NCI-H526 treated with DMSO at 0.1 percent for 48 hours (cell line): Measurements from ENCODE around the gene PIK3AP1.
"Not testable (repeated sequence)": the region's sequence is repeated elsewhere in the genome, so short reads cannot be mapped to it uniquely, and the experiment has no call there.

Experiments
- DNase-seq: peaks from one replicate; lab custom pipeline; 2025; lab: John Stamatoyannopoulos, UW

Gene PIK3AP1

DNA sequence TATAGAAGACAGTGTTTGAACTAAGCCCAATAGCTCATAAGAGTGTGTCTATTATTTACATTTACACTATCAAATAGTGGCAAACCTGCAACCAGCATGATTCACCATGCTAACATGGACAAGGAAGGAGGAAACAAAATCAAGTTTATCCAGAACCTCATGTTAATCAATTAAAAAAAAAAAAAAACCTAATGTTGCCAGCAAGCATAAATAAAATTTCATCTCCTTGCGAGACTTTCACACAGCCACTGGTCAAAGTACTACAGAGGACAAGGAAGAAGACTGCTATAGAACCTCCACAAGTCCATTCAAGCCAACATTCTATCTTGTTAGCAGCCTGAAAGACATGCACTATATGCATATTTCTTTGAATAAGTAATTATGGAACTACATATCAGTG is 143.2 kb downstream of the PIK3AP1 start:
- no peak for DNase-seq

DNA sequence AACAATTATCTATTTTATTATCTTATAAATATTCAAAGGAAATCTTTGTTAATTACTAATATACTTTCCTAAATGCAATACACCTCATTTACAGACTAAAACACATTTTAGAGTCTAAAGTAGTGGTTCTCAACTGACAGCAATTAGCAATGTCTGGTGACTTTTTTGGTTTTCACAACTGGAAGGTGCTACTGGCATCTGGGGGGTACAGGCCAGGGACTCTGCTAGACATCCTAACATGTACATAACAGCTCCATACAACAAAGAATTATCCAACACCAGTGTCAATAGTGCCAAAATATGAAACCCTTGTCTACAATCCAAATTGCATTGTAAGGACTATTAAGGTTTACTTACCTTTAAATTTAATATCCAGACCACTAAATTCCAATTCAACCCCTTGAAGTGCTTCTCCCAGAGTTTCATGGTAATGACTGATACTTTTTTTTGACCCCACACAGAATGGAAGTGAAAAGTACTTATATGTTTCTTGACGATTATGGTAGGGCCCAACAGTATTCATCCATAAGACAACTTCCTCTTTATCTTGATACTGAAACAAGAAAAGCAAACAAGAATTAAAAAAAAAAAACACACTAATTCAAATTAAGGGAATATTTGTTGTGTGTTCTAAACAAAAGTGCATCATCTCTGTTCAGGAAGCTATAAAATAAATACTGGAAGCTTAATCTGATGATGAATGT is 143.9 kb downstream of the PIK3AP1 start:
- DNase-seq, result no peak

DNA sequence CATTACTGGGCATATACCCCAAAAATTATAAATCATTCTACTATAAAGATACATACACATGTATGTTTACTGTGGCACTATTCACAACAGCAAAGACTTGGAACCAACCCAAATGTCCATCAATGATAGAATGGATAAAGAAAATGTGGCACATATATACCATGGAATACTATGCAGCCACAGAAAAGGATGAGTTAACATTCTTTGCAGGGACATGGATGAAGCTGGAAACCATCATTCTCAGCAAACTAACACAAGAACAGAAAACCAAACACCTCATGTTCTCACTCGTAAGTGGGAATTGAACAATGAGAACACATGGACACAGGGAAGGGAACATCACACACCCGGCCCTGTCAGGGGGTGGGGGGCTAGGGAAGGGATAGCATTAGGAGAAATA is 145.8 kb downstream of the PIK3AP1 start:
- DNase-seq, result not testable (repeated sequence)

DNA sequence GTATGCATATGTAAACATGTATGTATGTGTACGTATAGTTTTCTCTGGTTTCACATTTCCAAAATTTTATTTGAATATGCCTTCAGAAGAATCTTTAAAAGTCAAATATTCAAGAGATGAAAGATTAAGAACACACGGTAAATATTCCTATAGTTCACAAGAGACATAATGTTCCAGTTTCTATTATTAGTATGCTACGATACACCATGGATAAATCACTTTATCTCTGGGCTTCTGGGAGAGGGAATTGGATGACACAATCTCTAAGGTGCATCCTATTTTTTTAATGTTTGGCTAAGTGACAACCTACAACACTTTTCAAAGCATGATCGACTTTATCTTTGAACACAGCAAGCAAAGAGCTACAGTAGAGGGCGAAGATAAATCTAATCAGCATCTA is 147.3 kb downstream of the PIK3AP1 start:
- DNase-seq, result no peak

DNA sequence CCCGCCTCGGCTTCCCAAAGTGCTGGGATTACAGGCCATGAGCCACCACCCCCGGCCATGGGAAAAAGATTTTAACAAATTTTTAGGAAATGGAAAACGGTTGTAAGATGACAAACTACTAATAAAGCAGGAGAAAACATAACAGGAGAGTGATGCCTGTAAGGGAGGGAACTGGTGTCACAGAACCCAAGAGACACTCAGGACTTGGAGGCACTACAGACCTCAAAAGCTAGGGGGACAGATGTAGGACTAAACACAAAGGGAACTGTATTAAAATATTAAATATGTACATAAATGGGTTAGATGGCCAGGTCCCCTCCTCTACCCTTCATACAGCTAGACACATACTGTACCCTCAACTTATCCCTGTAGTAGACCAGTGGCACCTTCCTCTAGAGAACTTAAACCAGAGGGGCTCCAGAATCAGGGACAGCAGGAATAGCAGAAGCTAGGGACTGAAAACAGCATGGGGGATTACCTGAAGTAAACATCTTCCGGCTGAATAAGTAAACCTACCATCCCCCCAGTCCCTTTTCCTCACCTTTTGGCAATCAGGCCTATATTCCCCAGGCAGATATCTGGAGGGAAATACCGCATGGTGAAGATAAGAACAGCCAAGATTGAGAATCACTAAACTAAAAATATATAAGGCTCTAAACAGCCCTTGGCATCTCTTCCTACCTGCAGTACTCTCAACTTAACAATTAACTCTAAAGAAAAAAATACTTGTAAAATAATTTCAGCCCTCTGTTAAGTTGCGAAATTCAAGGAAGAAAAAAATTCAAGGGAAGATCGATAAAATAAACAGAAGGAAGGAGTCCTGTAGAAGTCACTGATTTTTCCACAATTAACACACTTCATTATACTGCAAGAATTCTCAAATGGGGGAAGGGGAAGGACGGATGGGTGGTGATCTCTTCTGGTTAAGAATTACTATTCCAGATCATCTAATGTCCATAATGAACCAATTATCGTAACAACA is 149.0 kb downstream of the PIK3AP1 start:
- DNase-seq, result no peak

DNA sequence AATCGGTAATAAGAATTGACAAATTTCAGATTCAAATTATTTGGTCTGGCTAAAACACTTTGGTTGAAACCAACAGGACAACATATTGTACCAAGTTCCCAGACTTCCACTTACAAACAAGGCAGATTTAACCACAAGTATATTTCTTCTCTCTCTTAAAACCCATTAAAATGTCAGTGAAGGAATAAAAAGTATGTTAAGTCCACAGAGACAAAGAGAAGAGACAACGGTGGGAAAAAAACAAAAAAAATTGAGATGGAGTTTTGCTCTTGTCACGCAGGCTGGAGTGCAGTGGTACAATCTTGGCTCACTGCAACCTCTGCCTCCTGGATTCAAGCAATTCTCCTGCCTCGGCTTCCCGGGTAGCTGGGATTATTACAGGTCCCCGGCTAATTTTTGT is 149.8 kb downstream of the PIK3AP1 start:
- no peak for DNase-seq

DNA sequence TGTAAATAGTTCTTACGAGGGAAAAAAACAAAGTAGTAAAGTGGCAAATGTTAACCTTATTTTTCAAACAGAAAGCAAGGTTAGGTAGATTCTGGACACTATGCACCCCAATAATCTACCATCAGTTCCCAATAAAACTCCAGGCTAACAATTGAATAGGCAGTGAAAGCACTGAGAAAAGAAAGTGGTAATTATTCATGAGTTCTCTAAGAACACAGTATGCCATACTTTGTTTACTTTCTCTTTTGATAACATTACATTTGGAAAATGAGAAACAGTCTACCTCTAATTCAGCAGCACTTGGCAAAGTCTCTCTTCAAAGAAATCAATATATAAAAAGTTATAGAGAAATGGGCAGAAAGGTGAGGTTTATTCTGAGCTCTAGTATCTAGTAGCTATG is 151.9 kb downstream of the PIK3AP1 start:
- DNase-seq, result no peak

DNA sequence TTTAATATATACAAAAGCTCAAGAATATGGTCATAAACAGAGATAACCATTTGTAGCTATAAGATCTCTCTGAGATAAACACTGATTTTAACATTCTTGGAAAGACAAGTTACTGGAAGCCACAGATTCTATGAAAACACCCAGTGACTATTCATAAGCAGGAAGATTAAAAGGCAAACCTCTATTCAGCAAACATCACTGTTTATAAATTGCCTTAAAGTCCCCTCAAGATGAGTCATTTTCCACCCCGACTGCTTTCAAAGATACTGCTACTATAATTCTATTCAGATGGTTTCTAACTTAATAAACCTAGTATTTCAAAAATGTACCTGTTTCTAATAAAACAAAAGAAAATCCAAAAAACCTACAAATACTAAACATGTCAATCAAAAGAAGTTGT is 154.5 kb downstream of the PIK3AP1 start:
- no peak for DNase-seq

DNA sequence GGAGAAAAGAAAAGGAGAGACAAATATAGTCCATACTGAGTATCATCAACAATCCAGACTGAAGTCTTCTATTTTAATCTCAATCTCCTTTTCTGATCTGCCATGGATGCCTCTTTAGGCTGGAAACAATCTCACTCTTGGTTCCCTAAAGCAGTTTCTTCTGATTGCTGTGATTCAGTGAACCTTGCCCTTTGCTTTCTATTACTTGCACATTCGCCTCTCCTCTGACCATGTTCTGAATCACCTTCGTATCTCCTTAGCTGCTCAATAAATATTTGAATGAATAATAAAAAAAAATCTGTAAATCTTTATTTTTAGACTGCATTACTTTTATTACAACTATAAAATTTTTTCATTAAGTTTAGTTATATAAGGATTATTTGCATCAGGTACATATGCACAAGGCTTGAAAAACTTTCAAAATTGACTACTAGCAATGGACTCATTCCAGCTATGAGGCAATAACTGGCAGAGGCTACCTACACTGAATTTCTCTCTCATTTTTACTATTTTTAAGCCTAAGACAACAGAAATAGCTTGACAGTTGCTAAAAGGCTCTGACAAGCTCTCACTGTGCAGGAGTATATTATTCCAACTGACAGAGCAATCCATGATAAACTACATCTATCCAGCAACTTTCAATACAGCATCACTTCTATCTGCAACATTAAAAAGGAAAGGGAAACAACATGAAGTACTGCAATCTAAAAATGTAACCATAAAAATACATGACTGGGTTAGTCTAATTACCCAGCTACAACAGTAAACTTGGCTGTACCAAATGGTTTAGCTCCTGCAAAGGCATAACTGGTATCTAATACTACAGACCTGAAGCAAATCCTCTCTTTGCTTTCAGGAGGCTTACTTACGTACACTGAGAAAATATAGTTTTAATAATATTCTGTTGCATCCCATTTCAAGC is 159.1 kb downstream of the PIK3AP1 start:
- no peak for DNase-seq

DNA sequence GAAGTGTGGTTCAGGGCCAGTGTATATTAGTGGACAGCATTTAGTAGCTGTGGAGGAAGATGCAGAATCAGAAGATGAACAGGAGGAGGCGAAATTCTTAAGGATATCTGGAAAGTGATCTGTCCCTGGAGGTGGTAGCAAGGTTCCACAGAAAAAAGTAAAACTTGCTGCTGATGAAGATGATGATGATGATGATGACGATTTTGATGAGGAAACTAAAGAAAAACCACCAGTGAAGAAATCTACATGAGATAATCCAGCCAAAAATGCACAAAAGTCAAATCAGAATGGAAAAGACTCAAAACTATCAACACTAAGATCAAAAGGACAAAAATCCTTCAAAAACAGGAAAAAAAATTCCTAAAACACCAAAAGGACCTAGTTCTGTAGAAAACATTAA is 159.8 kb downstream of the PIK3AP1 start:
- DNase-seq, result no peak

DNA sequence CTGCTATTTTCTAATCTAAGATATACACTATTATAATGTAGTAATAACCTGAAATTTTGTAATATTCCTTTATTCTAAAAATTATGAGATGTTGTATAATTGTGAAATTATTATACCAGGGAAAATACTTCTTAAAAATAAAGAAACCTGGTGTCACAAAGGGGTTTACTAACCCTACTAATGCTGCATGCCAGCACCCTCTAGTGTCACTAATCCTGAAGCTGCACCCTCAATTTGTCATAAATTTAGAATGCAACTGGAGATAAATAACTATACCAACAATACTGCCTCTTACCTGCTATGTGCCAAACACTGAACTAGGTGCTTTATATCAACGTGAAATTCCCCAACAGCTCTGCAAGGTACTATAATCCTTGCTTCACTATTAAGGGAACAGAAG is 164.3 kb downstream of the PIK3AP1 start:
- no peak for DNase-seq

DNA sequence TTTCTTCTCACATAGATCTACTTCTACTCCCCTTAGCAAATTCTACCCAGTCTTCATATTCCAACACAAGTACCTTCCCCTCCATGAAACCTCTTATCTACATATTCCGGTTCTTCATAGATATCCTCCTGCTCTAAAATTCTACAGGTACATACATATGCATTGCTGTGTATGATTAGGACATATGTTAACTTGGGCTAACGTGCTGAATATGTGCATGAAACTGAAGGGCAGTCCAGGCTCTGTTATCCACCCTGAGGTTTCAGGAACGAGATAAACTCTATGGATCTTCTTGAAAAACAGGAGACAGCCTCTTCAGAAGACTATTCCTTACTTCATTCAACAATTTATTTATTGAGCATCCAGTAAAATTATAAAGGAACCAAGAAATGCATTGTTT is 165.0 kb downstream of the PIK3AP1 start:
- no peak for DNase-seq

DNA sequence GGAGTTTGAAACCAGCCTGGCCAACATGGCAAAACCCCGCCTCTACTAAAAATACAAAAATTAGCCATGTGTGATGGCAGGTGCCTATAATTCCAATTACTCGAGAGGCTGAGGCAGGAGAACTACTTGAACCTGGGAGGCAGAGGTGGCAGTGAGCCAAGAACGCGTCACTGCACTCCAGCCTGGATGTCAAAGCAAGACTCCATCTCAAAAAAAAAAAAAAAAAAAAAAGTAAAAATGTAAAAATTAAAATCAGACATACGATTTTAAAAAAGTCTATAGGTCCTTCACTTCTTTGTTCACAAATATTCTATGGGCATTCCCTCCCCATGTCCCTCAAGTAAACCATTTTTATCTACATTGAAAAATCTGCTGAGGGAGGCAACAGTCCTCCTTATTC is 171.7 kb downstream of the PIK3AP1 start:
- no peak for DNase-seq

DNA sequence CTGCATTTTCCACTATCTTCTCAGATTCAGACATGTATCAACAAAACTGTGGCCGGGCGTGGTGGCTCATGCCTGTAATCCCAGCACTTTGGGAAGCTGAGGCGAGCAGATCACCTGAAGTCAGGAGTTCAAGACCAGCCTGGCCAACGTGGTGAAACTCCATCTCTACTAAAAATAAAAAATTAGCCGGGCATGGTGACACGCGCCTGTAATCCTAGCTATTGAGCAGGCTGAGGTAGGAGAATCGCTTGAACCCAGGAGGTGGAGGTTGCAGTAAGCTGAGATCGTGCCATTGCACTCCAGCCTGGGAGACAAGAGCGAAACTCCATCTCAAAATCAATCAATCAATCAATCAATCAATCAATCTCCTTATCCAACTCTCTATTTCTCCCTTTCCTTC is 174.8 kb downstream of the PIK3AP1 start:
- DNase-seq, result not testable (repeated sequence)
